SU-DHL-6 (cell line): Measurements from ENCODE around the gene TBPL2.

Experiments used
- H2AFZ ChIP-seq: fragments of 200-600 bp; sonication (generic); 2 replicates; pipeline ENCODE4 v1.6.1; 2014; ENCODE audit warnings: low read depth, mild to moderate bottlenecking, moderate library complexity, mixed read lengths, antibody characterized with exemption, low read length; ENCODE audit not compliant: severe bottlenecking
- H3F3A ChIP-seq: fragments of 200-600 bp; shearing (Covaris generic); 2 replicates; pipeline ENCODE4 v1.6.0; 2016; ENCODE audit warnings: antibody characterized with exemption, mild to moderate bottlenecking; ENCODE audit not compliant: insufficient read depth
- H3K27ac ChIP-seq: fragments of 200-600 bp; sonication (generic); 2 replicates; pipeline ENCODE4 v1.5.1; 2016; ENCODE audit warnings: low read depth, mild to moderate bottlenecking, low read length, moderate library complexity, mixed read lengths
- H3K27me3 ChIP-seq: fragments of 200-600 bp; sonication (generic), shearing (Covaris generic); 2 replicates; pipeline ENCODE4 v1.6.0; 2014; ENCODE audit warnings: mild to moderate bottlenecking, low read length
- H3K36me3 ChIP-seq: fragments of 200-600 bp; sonication (generic); 2 replicates; pipeline ENCODE4 v1.6.1; 2014; ENCODE audit warnings: mild to moderate bottlenecking, low read length, mixed read lengths
- H3K4me2 ChIP-seq: fragments of 300-600, 200-600 bp; shearing (Covaris generic), sonication (generic); 2 replicates; pipeline ENCODE4 v1.6.0; 2014; ENCODE audit warnings: low read length, low read depth, mild to moderate bottlenecking; ENCODE audit not compliant: poor library complexity, severe bottlenecking
- H3K4me3 ChIP-seq: fragments of 200-600 bp; sonication (generic); 2 replicates; pipeline ENCODE4 v1.5.1; 2014; ENCODE audit warnings: antibody characterized with exemption, low read length, mild to moderate bottlenecking, mixed read lengths; ENCODE audit not compliant: insufficient read depth, poor library complexity, severe bottlenecking
- H3K79me2 ChIP-seq: fragments of 200-600 bp; sonication (generic); 2 replicates; pipeline ENCODE4 v1.6.1; 2014; ENCODE audit warnings: mild to moderate bottlenecking, low read length, moderate library complexity; ENCODE audit not compliant: insufficient read depth
- H3K9ac ChIP-seq: fragments of 200-600 bp; sonication (generic); 2 replicates; pipeline ENCODE4 v1.7.0; 2014; ENCODE audit warnings: mild to moderate bottlenecking, low read length
- H3K9me2 ChIP-seq: fragments of 200-600 bp; sonication (generic); replicated peaks from 2 replicates; pipeline ENCODE4 v1.6.1; 2014; ENCODE audit warnings: low read length; ENCODE audit not compliant: insufficient read depth
- H3K9me3 ChIP-seq: fragments of 200-600 bp; sonication (generic); 2 replicates; pipeline ENCODE4 v1.6.1; 2014; ENCODE audit warnings: low read length, mixed read lengths; ENCODE audit not compliant: insufficient read depth
- H4K20me1 ChIP-seq: fragments of 200-600 bp; sonication (generic); 2 replicates; pipeline ENCODE4 v1.6.1; 2014; ENCODE audit warnings: low read depth, mild to moderate bottlenecking, antibody characterized with exemption, low read length, moderate library complexity, mixed read lengths
- CTCF ChIP-seq: fragments of 200-600 bp; sonication (generic); IDR thresholded peaks from one replicate; pipeline ENCODE4 v1.5.1; 2017; ENCODE audit warnings: antibody characterized with exemption, mild to moderate bottlenecking, low read length, moderate library complexity; ENCODE audit not compliant: insufficient read depth, poor library complexity, severe bottlenecking
- EZH2phosphoT487 ChIP-seq: fragments of 200-600 bp; sonication (generic), shearing (Covaris generic); conservative IDR thresholded peaks from 2 replicates; pipeline ENCODE4 v1.6.1; 2018; ENCODE audit warnings: mild to moderate bottlenecking, antibody characterized with exemption, low read length, moderate library complexity, mixed read lengths

Gene TBPL2

GRCh38 chr14:55389330-55389729, 51.1 kb downstream of the TBPL2 start:
- Histone ChIP-seq H2AFZ (no peak overlapping the region), H3K9me2 (no peaks in the 10 kb centered on the region), H3K4me3 (no peak overlapping the region), H3K27ac (no peak overlapping the region), H3K79me2 (no peaks in the 10 kb centered on the region), H3F3A (no peaks in the 10 kb centered on the region), H4K20me1 (no peaks in the 10 kb centered on the region), H3K9ac (no peak overlapping the region), H3K27me3 (no peaks in the 10 kb centered on the region), H3K9me3 (no peaks in the 10 kb centered on the region), H3K4me2 (no peak overlapping the region), H3K36me3 (no peaks in the 10 kb centered on the region)
- TF ChIP-seq EZH2phosphoT487 (no peak), CTCF (no peak)

DNA sequence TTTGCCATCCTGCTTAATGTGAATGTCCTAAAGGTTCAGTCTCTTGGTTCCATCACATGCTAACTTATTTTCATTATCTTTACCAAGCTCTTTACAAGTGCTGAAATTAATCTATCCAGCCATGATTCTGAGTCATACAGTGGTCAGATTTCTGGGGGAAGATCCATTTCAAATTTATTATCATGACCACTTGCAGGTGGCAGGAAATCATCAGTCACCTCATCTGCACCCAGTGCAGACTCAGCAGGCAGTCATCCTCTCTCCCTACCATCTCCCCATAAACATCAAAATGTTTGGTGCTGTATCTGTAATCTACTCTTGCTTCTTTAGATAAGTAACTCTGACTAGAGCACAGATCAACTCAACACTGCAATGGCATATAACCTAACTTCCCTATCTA, 52.3 kb downstream of the TBPL2 start:
- H4K20me1 ChIP-seq: no peaks in the 10 kb centered on the region
- H3K9me3 ChIP-seq: no peaks in the 10 kb centered on the region
- H3K4me2 ChIP-seq: no peak overlapping the region
- no peak overlapping the region for H2AFZ ChIP-seq
- H3F3A ChIP-seq: no peaks in the 10 kb centered on the region
- H3K9me2 ChIP-seq: no peaks in the 10 kb centered on the region
- no peak for TF ChIP-seq EZH2phosphoT487
- no peak overlapping the region for H3K9ac ChIP-seq
- H3K27ac ChIP-seq: no peak overlapping the region
- H3K4me3 ChIP-seq: no peak overlapping the region
- no peaks in the 10 kb centered on the region for H3K36me3 ChIP-seq
- H3K79me2 ChIP-seq: no peaks in the 10 kb centered on the region
- no peaks in the 10 kb centered on the region for H3K27me3 ChIP-seq

GRCh38 chr14:55387121-55387520, 53.3 kb downstream of the TBPL2 start:
- no peaks in the 10 kb centered on the region for H3K36me3 ChIP-seq

More at GRCh38 chr14:55387121-55387520, 53.3 kb downstream of the TBPL2 start:
- H3K9ac ChIP-seq: no peak overlapping the region
- H3K4me3 ChIP-seq: no peak overlapping the region
- H3K27me3 ChIP-seq: no peaks in the 10 kb centered on the region
- no peaks in the 10 kb centered on the region for H3K9me3 ChIP-seq
- no peaks in the 10 kb centered on the region for H3F3A ChIP-seq
- H3K9me2 ChIP-seq: no peaks in the 10 kb centered on the region
- H4K20me1 ChIP-seq: no peaks in the 10 kb centered on the region
- H2AFZ ChIP-seq: no peak overlapping the region
- TF ChIP-seq EZH2phosphoT487: no peak
- TF ChIP-seq CTCF: no peak
- H3K79me2 ChIP-seq: no peaks in the 10 kb centered on the region
- H3K4me2 ChIP-seq: no peak overlapping the region
- H3K27ac ChIP-seq: no peak overlapping the region
